GM12873 (cell line): ENCODE results near the gene EEF1G.

Source experiments
- CTCF ChIP-seq: IDR thresholded peaks from 2 replicates; pipeline ENCODE4 v1.5.1; 2012; ENCODE audit warnings: low read depth, mild to moderate bottlenecking, moderate library complexity, low read length, control low read depth; ENCODE audit not compliant: insufficient read depth; ENCODE audit errors: missing control alignments

EEF1G gene

GRCh38 chr11:62552485-62553079 is 21.1 kb downstream of the EEF1G start:
- TF ChIP-seq CTCF: no peak

- no peak for TF ChIP-seq CTCF
These were observed 25.0 kb downstream of the EEF1G start for GRCh38 chr11:62548545-62549335.

- TF ChIP-seq CTCF: no peak
These were observed 25.9 kb downstream of the EEF1G start for GRCh38 chr11:62547691-62548281.

- no peak for TF ChIP-seq CTCF
These were observed 26.6 kb downstream of the EEF1G start for GRCh38 chr11:62546929-62547625.

- TF ChIP-seq CTCF: no peak
These were observed 27.3 kb downstream of the EEF1G start, which contains the start of gene AHNAK for GRCh38 chr11:62546244-62546928. TSS of gene AHNAK (minus strand) at chr11:62546806. CDS start at chr11:62536098, 10,708 bp downstream.

GRCh38 chr11:62545437-62546243 is 28.1 kb downstream of the EEF1G start:
- peak; percentile 26 for TF ChIP-seq CTCF
